ENCODE results near the gene YBX3.

GRCh38 chr12:10732549-10732948, 9.4 kb upstream of the YBX3 start:
- TF ChIP-seq, protein P1, sequence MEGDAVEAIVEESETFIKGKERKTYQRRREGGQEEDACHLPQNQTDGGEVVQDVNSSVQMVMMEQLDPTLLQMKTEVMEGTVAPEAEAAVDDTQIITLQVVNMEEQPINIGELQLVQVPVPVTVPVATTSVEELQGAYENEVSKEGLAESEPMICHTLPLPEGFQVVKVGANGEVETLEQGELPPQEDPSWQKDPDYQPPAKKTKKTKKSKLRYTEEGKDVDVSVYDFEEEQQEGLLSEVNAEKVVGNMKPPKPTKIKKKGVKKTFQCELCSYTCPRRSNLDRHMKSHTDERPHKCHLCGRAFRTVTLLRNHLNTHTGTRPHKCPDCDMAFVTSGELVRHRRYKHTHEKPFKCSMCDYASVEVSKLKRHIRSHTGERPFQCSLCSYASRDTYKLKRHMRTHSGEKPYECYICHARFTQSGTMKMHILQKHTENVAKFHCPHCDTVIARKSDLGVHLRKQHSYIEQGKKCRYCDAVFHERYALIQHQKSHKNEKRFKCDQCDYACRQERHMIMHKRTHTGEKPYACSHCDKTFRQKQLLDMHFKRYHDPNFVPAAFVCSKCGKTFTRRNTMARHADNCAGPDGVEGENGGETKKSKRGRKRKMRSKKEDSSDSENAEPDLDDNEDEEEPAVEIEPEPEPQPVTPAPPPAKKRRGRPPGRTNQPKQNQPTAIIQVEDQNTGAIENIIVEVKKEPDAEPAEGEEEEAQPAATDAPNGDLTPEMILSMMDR (optimal IDR thresholded peaks at IDR 0.05 in 1 of 3, IDR thresholded peaks at IDR 0.05 in 1 of 3, conservative IDR thresholded peaks at IDR 0.05 in 1 of 3; ENCODE audit: extremely low read depth in 1 of 3, insufficient read depth in 2 of 3, low read length in 3 of 3), result no peak
- no peak for TF ChIP-seq EZH2 (IDR thresholded peaks at IDR 0.05; ENCODE audit: low read length)
